ENCODE measurements around the gene TEX55. TPM values are rescaled to one million over a fixed set of nuclear protein-coding genes. Genes with fewer than 3 reads are reported as not detected.

TEX55 gene
- total RNA-seq: not detected

DNA sequence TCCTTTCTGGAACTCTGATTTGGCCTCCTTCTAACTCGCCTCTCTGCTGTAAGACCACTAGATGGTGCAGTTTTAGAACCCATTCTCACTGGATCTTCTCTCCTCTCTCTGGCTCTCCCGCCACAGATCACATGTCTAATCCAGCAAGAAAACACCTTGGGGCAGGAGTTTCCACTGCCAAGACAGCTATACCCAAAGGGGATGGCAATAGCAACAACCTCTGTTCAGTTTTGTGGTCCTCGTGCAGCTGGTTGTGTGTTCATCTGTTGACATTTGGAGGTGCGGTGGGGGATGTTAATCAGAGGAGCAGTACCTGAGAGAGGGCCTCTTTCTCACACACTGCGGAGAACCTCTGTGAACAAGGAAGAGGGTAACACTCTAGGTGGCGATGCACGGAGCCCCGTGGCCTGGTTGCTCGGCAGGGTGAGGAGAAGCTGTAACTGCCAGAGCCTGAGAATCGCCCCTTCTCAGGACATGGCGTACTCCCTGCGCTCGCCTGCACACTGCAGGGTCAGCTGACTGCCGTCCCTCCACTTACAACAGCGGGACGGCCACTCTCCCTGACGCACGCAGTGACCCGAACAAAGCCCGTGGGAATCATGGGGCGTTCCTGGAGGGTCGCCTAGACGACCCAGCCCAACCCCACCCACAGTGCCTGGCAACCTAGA lies at the start of gene TEX55:
Gene TEX55, plus strand, starts transcription at position 666 of the 668 bp plus-strand sequence. CDS start 25 bp downstream, outside the sequence.

DNA sequence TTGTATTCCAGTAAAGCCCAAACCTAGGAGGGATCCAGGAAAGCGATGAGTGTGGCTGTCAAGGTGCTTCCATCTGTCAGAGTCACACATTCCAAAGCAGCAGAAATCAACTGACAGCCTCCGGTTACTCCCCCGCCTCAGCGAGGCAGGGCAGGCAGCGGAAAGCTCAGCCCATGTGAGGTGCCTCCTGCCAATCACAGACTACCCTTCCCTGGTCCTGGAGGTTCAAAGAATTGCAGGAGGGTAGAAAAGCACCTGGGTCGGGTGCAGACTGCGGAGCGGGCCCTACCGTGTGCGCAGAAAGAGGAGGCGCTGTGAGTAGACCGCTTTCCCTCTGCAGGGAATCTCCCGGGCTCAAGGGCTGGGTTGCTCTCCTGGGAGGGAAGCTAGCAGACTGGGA lies 27.4 kb downstream of the TEX55 start, which contains the start of gene UPK1B:
Gene UPK1B, plus strand, starts transcription at position 274 of the 400 bp plus-strand sequence. CDS start 13,144 bp downstream, outside the sequence.

Other genes starting within 250 kb of the TEX55 start
- gene IGSF11, start 111.3 kb upstream of the TEX55 start, total RNA-seq: 19.6 TPM
- gene UPK1B, start 27.4 kb downstream of the TEX55 start, total RNA-seq: not detected
- gene B4GALT4, start 94.7 kb downstream of the TEX55 start, total RNA-seq: 12.0 TPM
- gene ARHGAP31, start 148.2 kb downstream of the TEX55 start, total RNA-seq: 6.5 TPM

Measured in diencephalon (tissue), 1 donor.